OCI-M2 (cell line): ENCODE data around the gene CNTN5.
"Not testable (repeated sequence)": the region's sequence is repeated elsewhere in the genome, so short reads cannot be mapped to it uniquely, and the experiment has no call there.

Experiments
- DNase-seq: peaks from one replicate; lab custom pipeline; 2025; ENCODE audit not compliant: unreplicated experiment; lab: John Stamatoyannopoulos, UW

Gene CNTN5

GRCh38 chr11:99708928-99709672 lies 688.4 kb downstream of the CNTN5 start:
- DNase-seq, result no peak

- no peak for DNase-seq
Observed at GRCh38 chr11:99716302-99716701, 695.6 kb downstream of the CNTN5 start.

- no peak for DNase-seq
Observed at GRCh38 chr11:99718291-99718690, 697.5 kb downstream of the CNTN5 start.

GRCh38 chr11:99739464-99740089 lies 718.8 kb downstream of the CNTN5 start:
- no peak for DNase-seq

- no peak for DNase-seq
Observed at GRCh38 chr11:99742501-99742900, 721.8 kb downstream of the CNTN5 start.

- DNase-seq, result no peak
Observed at GRCh38 chr11:99759787-99760186, 739.0 kb downstream of the CNTN5 start.

- DNase-seq, result no peak
Observed at GRCh38 chr11:99766811-99767210, 746.1 kb downstream of the CNTN5 start.

GRCh38 chr11:99773646-99774045 lies 752.9 kb downstream of the CNTN5 start:
- DNase-seq, result no peak

- no peak for DNase-seq
Observed at GRCh38 chr11:99781074-99781473, 760.3 kb downstream of the CNTN5 start.

- no peak for DNase-seq
Observed at GRCh38 chr11:99791354-99791753, 770.6 kb downstream of the CNTN5 start.

GRCh38 chr11:99795999-99796398 lies 775.2 kb downstream of the CNTN5 start:
- DNase-seq, result no peak

GRCh38 chr11:99803501-99803900 lies 782.8 kb downstream of the CNTN5 start:
- no peak for DNase-seq

GRCh38 chr11:99812516-99812915 lies 791.8 kb downstream of the CNTN5 start:
- DNase-seq, result no peak

GRCh38 chr11:99814021-99814420 lies 793.3 kb downstream of the CNTN5 start:
- no peak for DNase-seq

- DNase-seq, result no peak
Observed at GRCh38 chr11:99814738-99815137, 794.0 kb downstream of the CNTN5 start.

GRCh38 chr11:99818991-99819390 lies 798.2 kb downstream of the CNTN5 start:
- no peak for DNase-seq

GRCh38 chr11:99822846-99823565 lies 802.3 kb downstream of the CNTN5 start:
- DNase-seq, result no peak

GRCh38 chr11:99836739-99837138 lies 816.0 kb downstream of the CNTN5 start:
- not testable (repeated sequence) for DNase-seq

- no peak for DNase-seq
Observed at GRCh38 chr11:99841885-99842284, 821.1 kb downstream of the CNTN5 start.

- DNase-seq, result no peak
Observed at GRCh38 chr11:99865951-99866350, 845.2 kb downstream of the CNTN5 start.

GRCh38 chr11:99881610-99882009 lies 860.9 kb downstream of the CNTN5 start:
- DNase-seq, result no peak

GRCh38 chr11:99884750-99885149 lies 864.0 kb downstream of the CNTN5 start:
- DNase-seq, result no peak
